GM19397 (cell line): ENCODE results near the gene DRC1.
"Not testable (repeated sequence)": the region's sequence is repeated elsewhere in the genome, so short reads cannot be mapped to it uniquely, and the experiment has no call there.

ENCODE experiments used
- ATAC-seq: cut with Tn5 transposase; IDR thresholded peaks from one replicate; pipeline ENCODE4 v1.9.1; 2021; ENCODE audit warnings: mild to moderate bottlenecking, moderate library complexity; ENCODE audit not compliant: unreplicated experiment

The DRC1 gene

GRCh38 chr2:26401739-26402541, at the start of gene DRC1:
DRC1 (plus strand) TSS chr2:26401920; CDS start chr2:26401990, 70 bp downstream.
- no peak for ATAC-seq

DNA sequence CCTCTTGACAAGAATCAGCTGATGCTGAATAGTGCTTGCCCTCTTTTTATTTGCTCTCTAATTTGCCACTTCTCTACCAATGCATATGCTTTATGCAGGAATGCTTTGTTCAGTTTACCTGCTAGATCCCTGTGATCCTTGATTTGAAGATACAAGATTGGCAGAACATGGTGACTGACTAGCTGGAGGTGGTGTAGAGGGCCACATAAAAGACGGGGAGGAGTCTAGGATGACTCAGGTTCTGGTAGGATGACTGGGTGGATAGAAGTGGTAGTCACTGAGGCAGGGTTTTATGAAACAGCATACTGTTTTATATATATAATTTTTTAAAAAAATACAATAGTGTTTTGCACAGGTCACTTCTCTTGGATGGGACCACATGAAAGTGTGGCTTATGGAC, 48.8 kb upstream of the DRC1 start:
- ATAC-seq: no peak

DNA sequence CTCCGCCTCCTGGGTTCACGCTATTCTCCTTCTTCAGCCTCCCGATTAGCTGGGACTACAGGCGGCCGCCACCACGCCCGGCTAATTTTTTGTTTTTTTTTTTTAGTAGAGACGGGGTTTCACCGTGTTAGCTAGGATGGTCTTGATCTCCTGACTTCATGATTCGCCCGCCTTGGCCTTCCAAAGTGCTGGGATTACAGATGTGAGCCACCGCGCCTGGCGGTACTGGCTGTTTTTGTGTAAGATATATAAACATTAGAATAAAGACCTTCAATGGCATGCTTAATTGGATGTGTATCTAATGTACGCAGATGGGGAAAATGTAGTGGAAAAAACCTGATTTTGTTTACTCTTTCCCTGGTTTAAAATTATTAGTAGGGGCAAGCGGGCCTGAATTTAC, 47.3 kb upstream of the DRC1 start:
- not testable (repeated sequence) for ATAC-seq

- no peak for ATAC-seq
Measured at GRCh38 chr2:26355038-26355995, 46.4 kb upstream of the DRC1 start.

DNA sequence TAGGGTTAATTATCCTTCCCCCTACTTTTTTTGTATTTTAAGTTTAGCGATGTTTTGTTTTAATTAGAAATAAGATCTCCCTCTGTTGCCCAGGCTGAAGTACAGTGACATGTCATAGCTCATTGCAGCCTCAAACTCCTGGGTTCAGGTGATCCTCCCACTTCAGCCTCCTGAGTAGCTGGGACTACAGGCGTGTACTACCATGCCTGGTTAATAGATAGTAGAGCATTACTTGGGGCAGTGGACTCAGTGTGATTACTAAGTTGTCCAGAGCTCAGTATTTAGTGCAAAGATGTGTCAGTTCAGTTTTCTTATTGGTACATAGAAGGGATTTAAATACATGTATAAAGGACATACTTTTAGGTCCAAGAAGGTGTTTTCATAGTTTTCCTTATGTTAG, 45.6 kb upstream of the DRC1 start:
- no peak for ATAC-seq

DNA sequence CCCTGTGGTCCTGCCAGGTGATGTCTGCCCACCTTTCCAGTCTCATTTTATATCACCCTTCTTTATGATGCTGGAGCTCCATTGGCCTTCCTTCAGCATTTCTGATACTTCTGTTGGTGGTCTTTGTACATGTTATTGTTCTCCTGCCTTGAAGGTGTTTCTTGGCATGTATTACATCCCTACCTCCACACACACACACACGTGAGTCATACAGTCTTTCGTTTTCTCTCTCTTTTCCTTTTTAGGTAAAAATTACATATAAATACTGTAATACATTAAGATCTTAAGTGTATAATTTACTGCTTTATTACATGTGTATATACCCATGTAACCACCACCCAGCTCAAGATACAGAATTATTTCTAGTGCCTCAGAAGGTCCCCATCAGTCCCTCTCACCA, 44.9 kb upstream of the DRC1 start:
- ATAC-seq: no peak

GRCh38 chr2:26359886-26360473, 41.7 kb upstream of the DRC1 start:
- ATAC-seq: no peak

- ATAC-seq: no peak
Measured at GRCh38 chr2:26363323-26363722, 38.4 kb upstream of the DRC1 start.

GRCh38 chr2:26363958-26364357, 37.8 kb upstream of the DRC1 start:
- no peak for ATAC-seq

GRCh38 chr2:26364669-26365068, 37.1 kb upstream of the DRC1 start:
- no peak for ATAC-seq

DNA sequence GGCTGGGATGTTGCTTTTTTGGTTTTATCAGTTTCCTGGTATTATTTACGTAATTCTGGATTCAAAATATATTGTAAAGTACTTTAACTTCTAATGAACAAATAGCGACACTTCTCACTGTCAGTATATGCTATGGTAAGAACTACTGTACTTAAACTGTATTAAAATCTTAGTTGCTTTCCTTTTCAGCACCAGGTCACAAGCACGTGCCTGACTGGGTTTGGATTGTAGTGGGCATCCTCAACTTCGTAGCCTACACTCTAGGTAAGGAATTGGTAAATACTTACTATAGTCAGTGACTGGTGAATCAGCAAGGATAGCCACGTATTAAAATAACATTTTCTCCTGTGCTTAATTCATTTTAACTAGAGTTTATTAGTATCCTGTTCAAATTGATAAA, 34.8 kb upstream of the DRC1 start:
- ATAC-seq: no peak

- ATAC-seq: not testable (repeated sequence)
Measured at GRCh38 chr2:26369664-26370063, 32.1 kb upstream of the DRC1 start.

DNA sequence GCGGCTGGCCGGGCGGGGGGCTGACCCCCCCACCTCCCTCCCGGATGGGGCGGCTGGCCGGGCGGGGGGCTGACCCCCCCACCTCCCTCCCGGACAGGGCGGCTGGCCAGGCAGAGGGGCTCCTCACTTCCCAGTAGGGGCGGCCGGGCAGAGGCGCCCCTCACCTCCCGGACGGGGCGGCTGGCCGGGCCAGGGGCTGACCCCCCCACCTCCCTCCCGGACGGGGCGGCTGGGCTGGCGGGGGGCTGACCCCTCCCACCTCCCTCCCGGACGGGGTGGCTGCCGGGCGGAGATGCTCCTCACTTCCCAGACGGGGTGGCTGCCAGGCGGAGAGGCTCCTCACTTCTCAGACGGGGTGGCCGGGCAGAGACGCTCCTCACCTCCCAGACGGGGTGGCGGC, 30.8 kb upstream of the DRC1 start:
- not testable (repeated sequence) for ATAC-seq

DNA sequence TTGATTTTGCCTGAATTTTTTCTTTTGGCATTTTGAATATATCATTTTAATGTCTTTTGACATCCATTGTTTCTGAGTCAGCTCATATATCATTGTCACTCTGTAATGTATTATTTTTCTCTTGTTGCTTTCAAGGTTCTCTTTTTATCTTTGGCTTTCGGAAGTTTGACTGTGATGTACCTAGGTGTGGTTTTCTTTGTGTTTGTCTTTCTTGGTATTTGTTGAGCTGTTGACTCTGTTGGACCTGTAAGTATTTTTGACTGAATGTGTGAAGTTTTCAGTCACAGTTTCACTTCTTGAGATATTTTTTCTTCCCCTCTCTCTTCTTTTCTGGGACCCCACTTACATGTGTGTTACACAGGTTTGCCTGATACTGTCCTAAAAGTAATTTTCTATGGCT, 24.9 kb upstream of the DRC1 start:
- ATAC-seq: no peak

DNA sequence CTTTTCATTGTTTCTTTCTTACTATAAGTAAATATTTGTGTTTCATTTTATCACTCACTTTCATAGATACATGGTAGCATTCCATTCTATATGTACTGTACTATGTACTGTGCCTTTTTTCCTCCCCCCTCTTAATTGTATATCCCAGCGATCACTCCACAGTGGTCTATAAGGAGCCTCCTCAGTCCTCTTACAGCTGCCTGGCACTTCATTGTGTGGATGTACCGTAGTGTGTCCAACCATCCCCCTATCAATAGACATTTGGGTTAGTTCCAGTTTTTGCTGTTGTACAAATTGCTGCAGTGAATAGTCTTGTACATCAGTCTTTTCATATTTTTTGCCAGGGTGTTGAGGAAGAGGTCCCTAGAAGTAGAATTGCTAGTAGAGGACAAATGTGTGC, 21.4 kb upstream of the DRC1 start:
- no peak for ATAC-seq

- no peak for ATAC-seq
Measured at GRCh38 chr2:26382564-26382963, 19.2 kb upstream of the DRC1 start.

- ATAC-seq: no peak
Measured at GRCh38 chr2:26384183-26384582, 17.5 kb upstream of the DRC1 start.

DNA sequence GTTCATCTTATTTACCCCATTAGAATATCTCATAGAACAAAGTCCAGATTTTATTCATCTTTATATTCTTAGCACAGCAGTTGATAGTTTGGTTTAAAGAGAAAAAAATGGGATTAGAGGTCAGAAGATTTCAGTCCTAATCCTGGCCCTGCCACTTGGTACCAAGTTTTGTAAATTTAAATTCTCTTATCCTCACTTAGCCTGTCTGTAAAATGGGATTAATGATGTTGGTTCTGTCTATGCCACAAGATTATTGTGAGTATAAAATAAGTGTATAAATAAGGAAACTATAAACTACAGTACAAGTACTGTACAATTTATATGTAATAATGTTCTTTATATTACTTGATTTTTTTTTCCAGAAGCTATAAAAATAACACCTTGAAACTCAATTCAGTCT, 17.1 kb upstream of the DRC1 start:
- ATAC-seq: no peak

DNA sequence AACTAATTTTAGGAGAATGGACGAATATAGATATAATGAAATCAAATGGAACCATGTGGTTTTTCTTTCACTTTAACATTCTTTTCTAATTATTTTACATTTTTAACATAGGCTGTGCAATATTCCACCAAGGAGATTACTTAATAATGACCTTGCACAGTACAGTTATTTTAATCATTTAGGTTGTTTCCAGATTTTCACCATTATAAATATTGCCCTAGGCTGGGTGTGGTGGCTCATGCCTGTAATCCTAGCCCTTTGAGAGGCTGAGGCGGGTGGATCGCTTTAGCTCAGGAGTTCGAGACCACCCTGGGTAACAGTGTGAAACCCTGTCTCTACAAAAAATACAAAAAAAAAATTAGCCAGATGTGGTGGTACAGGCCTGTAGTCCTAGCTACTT, 14.5 kb upstream of the DRC1 start:
- no peak for ATAC-seq

DNA sequence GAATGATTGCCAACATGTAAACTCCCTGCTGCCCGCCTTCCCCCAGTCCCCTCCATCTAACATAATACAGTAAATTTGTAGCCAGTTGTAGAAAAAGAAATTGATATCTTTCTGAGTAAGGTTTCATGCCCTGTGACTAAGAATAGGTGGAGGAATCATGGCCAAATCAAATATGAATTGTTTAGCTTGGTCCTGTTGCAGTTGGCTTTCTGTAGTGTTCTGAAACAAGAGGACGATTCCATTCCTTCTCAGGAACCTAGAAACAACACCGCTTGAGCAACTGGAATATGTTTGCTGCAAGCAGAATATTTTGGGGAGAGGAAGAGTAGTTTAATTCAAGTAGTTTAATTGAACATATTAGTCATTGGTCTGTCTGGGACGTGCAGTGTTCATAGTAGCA, 7.0 kb upstream of the DRC1 start:
- ATAC-seq: no peak

GRCh38 chr2:26395394-26395793, 6.3 kb upstream of the DRC1 start:
- ATAC-seq: no peak
